GM12864 (cell line): ENCODE data around the gene PHKB.
"Not testable (repeated sequence)": the region's sequence is repeated elsewhere in the genome, so short reads cannot be mapped to it uniquely, and the experiment has no call there.

Experiments used
- DNase-seq: peaks from one replicate; pipeline ENCODE4 v3.0.0-alpha.2; 2011; ENCODE audit warnings: low read depth
- H3K4me3 ChIP-seq: 2 replicates; pipeline ENCODE4 v1.5.1; 2011; ENCODE audit warnings: mild to moderate bottlenecking, low read depth, low read length, control low read depth
- CTCF ChIP-seq: IDR thresholded peaks from 2 replicates; pipeline ENCODE4 v1.5.1; 2011; ENCODE audit warnings: low read depth, mild to moderate bottlenecking, moderate library complexity, low read length, control low read depth, inconsistent platforms; ENCODE audit errors: missing control alignments

PHKB gene

GRCh38 chr16:47524007-47524405, 62.9 kb downstream of the PHKB start:
- no peak for DNase-seq
- TF ChIP-seq CTCF: no peak
- no peak overlapping the region for H3K4me3 ChIP-seq

GRCh38 chr16:47528431-47528830, 67.3 kb downstream of the PHKB start:
- DNase-seq: no peak
- no peak for TF ChIP-seq CTCF
- H3K4me3 ChIP-seq: no peak overlapping the region

- H3K4me3 ChIP-seq: no peak overlapping the region
- no peak for DNase-seq
- TF ChIP-seq CTCF: no peak
Observed at GRCh38 chr16:47533744-47534292, 72.7 kb downstream of the PHKB start.

- H3K4me3 ChIP-seq: no peak overlapping the region
- DNase-seq: no peak
- TF ChIP-seq CTCF: no peak
Observed at GRCh38 chr16:47538472-47538871, 77.3 kb downstream of the PHKB start.

DNA sequence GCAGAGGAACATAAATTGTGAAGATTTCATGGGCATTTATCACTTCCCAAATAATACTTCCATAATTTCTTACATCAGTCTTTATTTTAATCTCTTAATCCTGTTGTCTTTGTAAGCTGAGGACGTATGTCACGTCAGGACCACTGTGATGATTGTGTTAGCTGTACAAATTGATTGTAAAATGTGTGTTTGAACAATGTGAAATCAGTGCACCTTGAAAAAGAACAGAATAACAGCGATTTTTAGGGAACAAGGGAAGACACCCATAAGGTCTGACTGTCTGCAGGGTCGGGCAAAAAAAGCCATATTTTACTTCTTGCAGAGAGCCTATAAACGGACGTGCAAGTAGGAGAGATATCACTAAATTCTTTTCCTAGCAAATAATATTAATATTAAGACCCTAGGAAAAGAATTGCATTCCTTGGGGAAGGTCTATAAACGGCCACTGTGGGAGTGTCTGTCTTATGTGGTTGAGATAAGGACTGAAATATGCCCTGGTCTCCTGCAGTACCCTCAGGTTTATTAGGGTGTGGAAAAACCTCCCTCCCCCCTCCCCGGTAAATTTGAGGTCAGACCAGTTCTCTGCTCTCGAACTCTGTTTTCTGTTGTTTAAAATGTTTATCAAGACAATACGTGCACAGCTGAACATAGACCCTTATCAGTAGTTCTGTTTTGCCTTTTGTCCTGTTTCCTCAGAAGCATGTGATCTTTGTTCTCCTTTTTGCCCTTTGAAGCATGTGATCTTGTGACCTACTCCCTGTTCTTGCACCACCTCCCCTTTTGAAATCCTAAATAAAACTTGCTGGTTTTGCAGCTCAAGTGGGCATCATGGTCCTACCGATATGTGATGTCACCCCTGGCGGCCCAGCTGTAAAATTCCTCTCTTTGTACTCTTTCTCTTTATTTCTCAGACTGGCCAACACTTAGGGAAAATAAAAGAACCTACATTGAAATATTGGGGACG, 78.9 kb downstream of the PHKB start:
- H3K4me3 ChIP-seq, DNase-seq: not testable (repeated sequence)

GRCh38 chr16:47541135-47541534, 80.0 kb downstream of the PHKB start:
- H3K4me3 ChIP-seq, DNase-seq: not testable (repeated sequence)

DNA sequence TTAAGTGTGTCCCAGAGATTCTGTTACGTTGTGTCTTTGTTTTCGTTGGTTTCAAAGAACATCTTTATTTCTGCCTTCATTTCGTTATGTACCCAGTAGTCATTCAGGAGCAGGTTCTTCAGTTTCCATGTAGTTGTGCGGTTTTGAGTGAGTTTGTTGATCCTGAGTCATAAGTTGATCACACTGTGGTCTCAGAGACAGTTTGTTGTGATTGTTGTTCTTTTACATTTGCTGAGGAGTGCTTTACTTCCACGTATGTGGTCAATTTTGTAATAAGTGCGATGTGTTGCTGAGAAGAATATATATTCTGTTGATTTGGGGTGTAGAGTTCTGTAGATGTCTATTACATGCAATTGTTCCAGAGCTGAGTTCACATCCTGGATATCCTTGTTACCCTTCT, 83.1 kb downstream of the PHKB start:
- DNase-seq: not testable (repeated sequence)

DNA sequence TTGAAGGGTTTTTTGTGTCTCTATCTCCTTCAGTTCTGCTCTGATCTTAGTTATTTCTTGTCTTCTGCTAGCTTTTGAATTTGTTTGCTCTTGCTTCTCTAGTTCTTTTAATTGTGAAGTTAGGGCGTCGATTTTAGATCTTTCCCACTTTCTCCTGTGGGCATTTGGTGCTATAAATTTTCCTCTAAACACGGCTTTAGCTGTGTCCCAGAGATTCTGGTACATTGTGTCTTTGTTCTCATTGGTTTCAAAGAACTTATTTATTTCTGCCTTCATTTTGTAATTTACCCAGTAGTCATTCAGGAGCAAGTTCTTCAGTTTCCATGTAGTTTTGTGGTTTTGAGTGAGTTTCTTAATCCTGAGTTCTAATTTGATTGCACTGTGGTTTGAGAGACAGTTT, 90.1 kb downstream of the PHKB start:
- DNase-seq, H3K4me3 ChIP-seq: not testable (repeated sequence)

More for the DNA sequence above, 83.1 kb downstream of the PHKB start:
- H3K4me3 ChIP-seq: not testable (repeated sequence)

GRCh38 chr16:47551767-47552166, 90.6 kb downstream of the PHKB start:
- H3K4me3 ChIP-seq, DNase-seq: not testable (repeated sequence)
